HG03159 (cell line): Measurements from ENCODE around the gene MAG.

Experiments used
- ATAC-seq: cut with Tn5 transposase; IDR thresholded peaks from one replicate; pipeline ENCODE4 v1.9.1; 2021; ENCODE audit warnings: mild to moderate bottlenecking, moderate library complexity; ENCODE audit not compliant: unreplicated experiment

MAG gene

DNA sequence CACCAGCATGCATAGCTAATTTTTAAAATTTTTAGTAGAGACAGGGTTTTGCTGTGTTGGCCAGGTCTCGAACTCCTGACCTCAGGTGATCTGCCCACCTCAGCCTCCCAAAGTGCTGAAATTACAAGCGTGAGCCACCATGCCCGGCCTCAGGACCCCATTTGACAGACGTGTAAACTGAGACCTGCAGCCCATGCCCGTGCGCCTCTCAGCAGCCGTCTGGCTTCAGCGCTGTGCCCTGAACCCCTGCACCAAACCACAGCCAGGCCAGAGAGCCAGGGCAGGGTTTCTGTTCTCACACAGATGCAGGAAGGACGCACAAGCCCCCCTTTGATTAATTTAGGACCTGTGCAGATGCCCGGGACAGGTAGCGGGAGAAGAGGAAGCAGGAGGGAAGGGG is 48.5 kb downstream of the MAG start:
- ATAC-seq, result no peak

- no peak for ATAC-seq
These were observed 49.0 kb downstream of the MAG start for GRCh38 chr19:35341006-35341405.

DNA sequence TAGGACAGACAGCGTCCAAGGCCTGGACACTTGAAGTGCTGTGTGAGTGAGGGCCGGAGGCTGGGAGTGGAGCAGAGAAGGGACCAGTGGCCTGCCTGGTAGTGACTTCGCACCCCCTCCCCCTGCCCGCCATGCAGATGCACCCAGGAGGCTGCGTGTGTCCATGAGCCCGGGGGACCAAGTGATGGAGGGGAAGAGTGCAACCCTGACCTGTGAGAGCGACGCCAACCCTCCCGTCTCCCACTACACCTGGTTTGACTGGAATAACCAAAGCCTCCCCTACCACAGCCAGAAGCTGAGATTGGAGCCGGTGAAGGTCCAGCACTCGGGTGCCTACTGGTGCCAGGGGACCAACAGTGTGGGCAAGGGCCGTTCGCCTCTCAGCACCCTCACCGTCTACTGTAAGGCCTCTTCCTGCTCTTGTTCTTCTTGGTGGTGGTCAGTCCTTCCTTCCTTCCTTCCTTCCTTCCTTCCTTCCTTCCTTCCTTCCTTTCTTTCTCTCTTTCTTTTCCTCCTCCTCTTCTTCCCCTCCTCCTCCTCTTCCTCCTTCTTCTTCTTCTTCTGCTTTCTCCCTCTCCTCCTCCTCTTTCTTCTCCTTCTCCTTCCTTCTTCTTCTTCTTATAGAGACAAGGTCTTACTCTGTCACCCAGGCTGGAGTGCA is 49.7 kb downstream of the MAG start:
- no peak for ATAC-seq

GRCh38 chr19:35342430-35342829 is 50.5 kb downstream of the MAG start:
- no peak for ATAC-seq

DNA sequence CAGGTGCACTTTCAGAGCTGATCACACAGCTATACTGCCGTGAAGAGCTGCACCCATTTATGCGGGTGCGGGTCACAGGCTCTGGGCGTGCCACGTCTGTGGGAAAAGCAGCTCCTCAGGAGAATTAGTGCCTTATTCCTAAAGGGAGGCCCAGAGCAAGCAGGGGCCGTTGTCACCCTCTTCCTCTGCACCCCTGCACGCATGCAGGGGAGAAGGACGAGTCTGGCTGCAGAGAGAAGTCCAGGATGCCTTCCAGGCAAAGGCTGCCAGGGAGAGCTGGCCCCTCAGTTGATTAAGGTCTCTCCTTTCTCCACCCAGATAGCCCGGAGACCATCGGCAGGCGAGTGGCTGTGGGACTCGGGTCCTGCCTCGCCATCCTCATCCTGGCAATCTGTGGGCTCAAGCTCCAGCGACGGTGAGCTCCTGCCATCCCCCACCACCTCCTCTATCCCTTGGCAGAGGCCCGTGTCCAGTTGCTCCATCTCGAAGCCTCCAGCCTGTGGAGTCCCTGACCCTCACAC is 52.6 kb downstream of the MAG start:
- ATAC-seq, result no peak

GRCh38 chr19:35345671-35346111 is 53.7 kb downstream of the MAG start:
- no peak for ATAC-seq

- no peak for ATAC-seq
These were observed 54.5 kb downstream of the MAG start for GRCh38 chr19:35346193-35347052.

DNA sequence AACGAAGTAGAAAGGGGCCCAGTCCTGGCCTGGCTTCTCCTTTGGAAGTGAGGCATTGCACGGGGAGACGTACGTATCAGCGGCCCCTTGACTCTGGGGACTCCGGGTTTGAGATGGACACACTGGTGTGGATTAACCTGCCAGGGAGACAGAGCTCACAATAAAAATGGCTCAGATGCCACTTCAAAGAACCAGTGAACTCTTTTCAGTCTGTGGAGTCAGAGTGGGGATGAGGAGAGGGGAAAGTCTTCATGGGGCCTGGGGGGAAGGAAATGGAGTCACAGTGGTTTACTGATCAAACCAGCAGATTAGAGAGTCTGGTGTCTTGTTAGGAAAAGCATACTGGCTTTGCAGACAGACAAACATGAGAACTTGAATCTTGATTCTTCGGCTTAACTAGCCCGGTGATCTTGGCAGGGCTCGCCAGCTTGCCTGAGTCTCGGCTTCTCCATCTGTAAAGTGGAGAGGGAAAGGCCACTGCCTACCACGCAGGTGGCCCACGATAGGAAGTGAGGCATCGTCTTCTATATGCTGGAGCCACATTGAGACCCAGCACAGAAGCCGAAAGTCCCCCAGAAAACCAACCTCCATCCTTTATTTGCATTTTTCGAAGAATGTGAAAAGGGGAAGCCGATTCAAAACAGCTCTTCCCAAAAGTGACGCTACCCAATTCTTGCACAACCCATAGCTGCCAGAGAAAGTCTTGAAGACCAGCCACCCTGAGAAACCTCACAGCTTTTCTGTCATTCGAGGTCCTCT is 55.4 kb downstream of the MAG start, which contains the start of gene FFAR1:
Gene FFAR1, plus strand, starts transcription at position 732 of the 759 bp plus-strand sequence. CDS start 3,650 bp downstream, outside the sequence.
- ATAC-seq, result peak; percentile 54

GRCh38 chr19:35347930-35348298 is 56.0 kb downstream of the MAG start:
- ATAC-seq, result no peak

DNA sequence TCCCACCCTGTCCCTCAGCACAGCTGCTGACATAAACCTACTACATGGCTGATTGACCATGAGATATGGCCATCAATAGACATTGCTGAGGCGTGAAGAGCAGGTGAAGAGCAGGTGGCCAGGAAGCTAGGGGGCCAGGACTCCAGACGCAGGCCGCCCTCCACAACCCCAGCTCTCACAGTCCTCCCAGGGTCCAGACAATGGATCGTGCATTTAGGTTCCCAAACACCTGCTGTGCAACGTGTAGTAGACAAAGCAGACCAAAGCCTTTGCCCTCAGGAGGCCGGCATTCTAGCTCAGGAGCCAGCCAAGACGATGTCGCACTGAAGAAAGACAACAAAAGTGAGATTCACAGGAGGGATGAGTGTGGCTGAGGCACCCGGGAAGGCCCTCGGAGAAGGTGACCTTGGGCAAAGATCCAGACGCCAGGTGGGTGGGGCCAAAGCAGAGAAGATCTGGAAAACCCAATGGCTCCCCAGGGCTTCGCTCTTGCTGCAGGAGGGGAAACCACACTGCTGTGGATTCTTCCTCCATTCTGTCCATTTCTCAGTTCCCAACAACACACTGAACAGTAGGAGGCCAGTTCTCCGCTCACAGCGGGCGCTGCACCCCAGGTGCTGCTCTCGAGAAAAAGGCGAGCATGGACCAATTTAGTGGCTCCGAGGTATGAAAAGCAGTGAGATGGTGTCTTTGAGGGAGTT is 57.1 kb downstream of the MAG start:
- no peak for ATAC-seq

- ATAC-seq, result no peak
These were observed 57.9 kb downstream of the MAG start for GRCh38 chr19:35349614-35350521.

GRCh38 chr19:35350591-35350990 is 58.6 kb downstream of the MAG start:
- ATAC-seq, result no peak

DNA sequence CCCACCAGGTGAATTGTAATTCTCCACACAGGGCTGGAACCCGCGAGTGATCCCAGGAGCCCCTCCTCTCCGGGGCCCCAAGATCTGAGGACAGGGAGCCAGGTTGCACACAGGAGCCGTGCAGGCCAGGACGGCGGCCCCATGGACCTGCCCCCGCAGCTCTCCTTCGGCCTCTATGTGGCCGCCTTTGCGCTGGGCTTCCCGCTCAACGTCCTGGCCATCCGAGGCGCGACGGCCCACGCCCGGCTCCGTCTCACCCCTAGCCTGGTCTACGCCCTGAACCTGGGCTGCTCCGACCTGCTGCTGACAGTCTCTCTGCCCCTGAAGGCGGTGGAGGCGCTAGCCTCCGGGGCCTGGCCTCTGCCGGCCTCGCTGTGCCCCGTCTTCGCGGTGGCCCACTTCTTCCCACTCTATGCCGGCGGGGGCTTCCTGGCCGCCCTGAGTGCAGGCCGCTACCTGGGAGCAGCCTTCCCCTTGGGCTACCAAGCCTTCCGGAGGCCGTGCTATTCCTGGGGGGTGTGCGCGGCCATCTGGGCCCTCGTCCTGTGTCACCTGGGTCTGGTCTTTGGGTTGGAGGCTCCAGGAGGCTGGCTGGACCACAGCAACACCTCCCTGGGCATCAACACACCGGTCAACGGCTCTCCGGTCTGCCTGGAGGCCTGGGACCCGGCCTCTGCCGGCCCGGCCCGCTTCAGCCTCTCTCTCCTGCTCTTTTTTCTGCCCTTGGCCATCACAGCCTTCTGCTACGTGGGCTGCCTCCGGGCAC is 59.6 kb downstream of the MAG start:
- ATAC-seq, result no peak

DNA sequence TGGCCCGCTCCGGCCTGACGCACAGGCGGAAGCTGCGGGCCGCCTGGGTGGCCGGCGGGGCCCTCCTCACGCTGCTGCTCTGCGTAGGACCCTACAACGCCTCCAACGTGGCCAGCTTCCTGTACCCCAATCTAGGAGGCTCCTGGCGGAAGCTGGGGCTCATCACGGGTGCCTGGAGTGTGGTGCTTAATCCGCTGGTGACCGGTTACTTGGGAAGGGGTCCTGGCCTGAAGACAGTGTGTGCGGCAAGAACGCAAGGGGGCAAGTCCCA is 60.2 kb downstream of the MAG start:
- ATAC-seq, result no peak

DNA sequence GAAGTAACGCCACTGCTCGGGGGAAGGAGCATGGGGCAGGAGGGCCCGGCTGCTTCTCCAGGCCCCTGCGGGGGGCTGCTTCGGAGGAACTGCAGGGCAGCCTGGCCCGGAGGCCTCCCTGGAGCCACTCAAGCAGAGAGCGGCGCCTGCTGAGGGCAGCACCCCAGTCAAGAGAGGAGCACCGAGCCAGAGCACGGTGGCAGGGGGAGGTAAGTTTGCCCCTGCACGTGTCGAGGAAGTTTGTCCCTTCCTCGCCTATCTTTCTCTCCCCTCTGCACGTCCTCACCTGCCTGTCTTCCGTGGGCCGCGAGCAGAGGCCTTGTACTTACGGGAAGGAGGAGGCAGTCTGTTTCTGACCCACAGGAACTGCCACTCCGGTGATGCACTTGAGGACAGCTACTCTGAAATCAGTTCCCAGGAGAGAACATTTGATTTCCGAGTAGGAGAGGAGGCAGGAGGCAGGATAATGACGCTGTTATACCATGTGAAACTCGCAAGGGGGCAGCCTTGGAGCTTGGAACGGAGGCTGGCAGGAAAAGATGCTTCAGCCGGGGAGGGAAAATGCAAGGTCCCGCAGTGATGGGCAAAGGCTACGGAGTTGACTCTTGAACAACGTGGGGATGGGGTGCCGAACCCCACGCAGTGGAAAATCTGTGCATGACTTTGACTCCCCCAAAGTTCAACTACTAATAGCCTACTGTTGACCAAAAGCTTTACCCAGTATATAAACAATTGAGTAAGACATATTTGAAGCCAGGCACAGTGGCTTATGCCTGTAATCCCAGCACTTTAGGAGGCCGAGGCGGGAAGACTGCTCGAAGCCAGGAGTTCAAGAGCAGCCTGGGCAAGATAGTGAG is 60.7 kb downstream of the MAG start:
- ATAC-seq, result no peak

- no peak for ATAC-seq
These were observed 61.7 kb downstream of the MAG start for GRCh38 chr19:35353635-35354034.

DNA sequence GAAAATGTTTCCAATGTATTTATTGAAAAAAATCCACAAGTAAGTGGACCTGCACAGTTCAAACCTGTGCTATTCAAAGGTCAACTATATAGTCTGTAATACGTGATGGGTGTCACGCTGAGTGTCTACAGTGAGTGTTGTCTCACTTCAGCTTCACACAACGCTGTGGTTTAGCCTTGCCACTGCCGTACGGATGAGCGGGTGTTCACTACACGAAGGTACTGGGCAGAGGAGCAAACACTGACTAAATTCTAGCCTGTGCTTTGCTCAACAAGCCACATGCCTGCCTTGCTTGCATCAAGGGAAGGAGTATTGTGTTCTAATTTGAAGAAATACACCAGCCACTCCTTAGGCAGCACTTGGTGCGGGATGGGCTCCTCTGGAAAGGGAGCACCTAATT is 62.9 kb downstream of the MAG start:
- ATAC-seq, result no peak

DNA sequence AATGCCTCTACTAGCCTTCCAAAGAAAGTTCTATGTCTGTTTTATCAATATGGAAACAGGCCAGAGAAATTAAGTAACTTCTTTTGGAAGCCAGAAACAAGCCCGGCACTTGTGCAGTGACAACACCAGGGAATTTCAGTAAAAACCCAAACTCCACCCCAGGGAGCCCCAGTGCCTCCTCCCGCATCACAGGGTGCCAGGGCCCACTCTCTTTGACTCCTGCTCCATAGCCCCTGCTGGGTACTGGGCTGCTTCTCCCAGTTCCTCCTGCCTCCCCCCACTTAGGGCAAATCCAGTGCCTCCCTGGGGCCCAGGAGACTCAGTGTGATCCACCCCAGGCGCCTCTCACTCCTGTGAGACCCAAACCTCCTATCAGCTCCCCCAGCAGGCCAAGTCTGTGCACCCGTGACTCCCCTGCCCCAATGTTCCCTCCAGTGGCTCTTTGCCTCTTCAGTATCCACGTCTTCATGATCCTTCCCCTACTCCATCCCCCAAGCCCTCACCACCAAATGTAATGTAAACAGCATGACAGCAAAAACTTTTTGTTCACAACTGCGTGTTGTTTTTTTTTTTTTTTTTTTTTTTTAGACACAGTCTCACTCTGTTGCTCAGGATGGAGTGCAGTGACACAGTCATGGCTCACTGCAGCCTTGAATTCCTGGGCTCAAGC is 64.0 kb downstream of the MAG start:
- no peak for ATAC-seq
